Stomach smooth muscle (tissue), 2 donors: ENCODE results near the gene FBXW8.

Source experiments
- H3K27ac ChIP-seq: one replicate; pipeline ENCODE4 v1.7.0; 2013; ENCODE audit warnings: mild to moderate bottlenecking, low read length, inconsistent platforms
- H3K27me3 ChIP-seq, 2 donors: one replicate each; pipeline ENCODE4 v1.7.0; 2013; ENCODE audit warnings: low read length in 2 of 2; ENCODE audit not compliant: insufficient read depth in 2 of 2, control insufficient read depth in 1 of 2
- H3K36me3 ChIP-seq, 2 donors: one replicate each; pipeline ENCODE4 v1.7.0; 2013; ENCODE audit warnings: low read length in 2 of 2; ENCODE audit not compliant: control insufficient read depth in 2 of 2, insufficient read depth in 2 of 2
- H3K4me1 ChIP-seq: one replicate; pipeline ENCODE4 v1.7.0; 2013; ENCODE audit warnings: low read length; ENCODE audit not compliant: control insufficient read depth, insufficient read depth
- H3K4me3 ChIP-seq, 2 donors: one replicate each; pipeline ENCODE4 v1.7.0; 2013; ENCODE audit warnings: low read length in 2 of 2
- H3K9ac ChIP-seq, 2 donors: one replicate each; pipeline ENCODE4 v1.7.0; 2013; ENCODE audit warnings: low read length in 2 of 2, mild to moderate bottlenecking in 1 of 2
- H3K9me3 ChIP-seq, 2 donors: one replicate each; pipeline ENCODE4 v1.7.0; 2013; ENCODE audit warnings: low read length in 2 of 2; ENCODE audit not compliant: control insufficient read depth in 2 of 2
- donor health status: healthy.
- donor health status: Pancreatic carcinoma.

The FBXW8 gene

DNA sequence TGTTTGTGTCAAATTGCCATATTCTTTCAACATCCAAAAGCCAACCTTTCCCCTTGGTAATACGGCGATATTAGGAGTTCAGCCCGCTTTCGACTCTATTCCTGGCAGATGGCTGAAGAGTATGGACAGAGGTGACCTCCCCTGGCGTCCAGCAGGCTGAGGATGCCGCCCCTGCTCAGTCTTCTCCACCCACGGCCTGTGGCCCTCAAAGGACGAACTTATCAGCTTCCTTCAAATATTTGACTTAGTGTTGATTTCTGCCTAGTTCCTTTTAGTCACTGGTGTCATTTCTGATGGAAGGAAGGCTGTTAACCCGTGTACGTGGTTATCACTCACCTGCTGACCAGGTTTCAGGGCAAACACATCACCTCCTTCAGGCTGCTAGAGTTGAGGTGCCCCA, 123.5 kb downstream of the FBXW8 start:
- peaks cover 15 to 30% of the 10 kb centered on the region in 2 donors for H3K27me3 ChIP-seq
- H3K4me1 ChIP-seq = peaks cover 20% of the 10 kb centered on the region
- no peaks in the 10 kb centered on the region for H3K9me3 ChIP-seq
- peaks cover 0 to 4% of the 10 kb centered on the region in 2 donors for H3K36me3 ChIP-seq
- no peak overlapping the region for H3K4me3 ChIP-seq
- no peak overlapping the region for H3K27ac ChIP-seq
- H3K9ac ChIP-seq = no peak overlapping the region

DNA sequence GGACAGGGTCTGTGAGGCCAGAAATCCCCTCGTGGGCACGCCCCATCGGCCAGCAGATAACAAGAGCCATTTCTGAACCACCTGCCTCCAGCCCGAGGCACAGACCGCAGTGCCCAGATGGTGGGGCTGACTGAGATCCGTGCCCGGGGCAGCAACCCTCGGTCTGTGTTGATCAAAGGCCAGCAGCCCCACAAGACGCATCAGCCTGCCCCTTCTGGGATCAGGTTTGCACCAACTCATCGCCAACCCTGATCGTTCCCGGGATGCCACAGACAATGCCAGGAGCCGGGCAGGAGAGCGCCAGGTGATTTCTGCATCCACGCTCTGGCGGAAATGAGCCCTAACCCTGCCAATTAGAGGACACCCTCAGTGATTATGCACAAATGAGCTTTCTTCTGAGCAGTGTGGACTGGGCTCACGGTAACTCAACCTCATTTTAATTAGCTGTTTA, 124.0 kb downstream of the FBXW8 start:
- Histone ChIP-seq H3K27me3 (peaks cover 15 to 30% of the 10 kb centered on the region in 2 donors), H3K4me1 (peaks cover 20% of the 10 kb centered on the region), H3K4me3 (no peak overlapping the region), H3K9ac (no peak overlapping the region), H3K36me3 (peaks cover 0 to 4% of the 10 kb centered on the region in 2 donors), H3K27ac (no peak overlapping the region), H3K9me3 (no peaks in the 10 kb centered on the region)

DNA sequence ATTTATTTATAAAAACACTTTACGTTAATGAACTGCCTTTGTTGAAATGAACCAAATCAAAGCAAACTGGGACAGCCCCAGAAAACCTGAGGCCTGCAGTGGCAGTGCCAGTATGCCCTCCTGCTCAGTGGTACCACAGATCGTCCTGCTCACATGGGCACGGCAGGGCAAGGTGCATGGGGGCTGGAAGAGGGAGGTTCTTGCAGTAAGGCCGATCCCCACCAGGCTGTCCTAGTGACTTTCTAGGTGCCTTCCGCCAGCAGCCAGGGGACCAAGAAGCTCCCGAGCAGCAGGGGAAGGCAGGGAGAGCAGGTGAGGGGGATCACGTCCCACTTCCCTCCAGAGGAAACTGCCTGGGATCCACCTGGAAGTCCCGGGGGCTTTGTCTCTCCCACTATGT, 124.5 kb downstream of the FBXW8 start:
- no peak overlapping the region for H3K9ac ChIP-seq
- H3K36me3 ChIP-seq = no peaks in the 10 kb centered on the region
- H3K9me3 ChIP-seq = no peaks in the 10 kb centered on the region
- no peak overlapping the region for H3K4me3 ChIP-seq
- peaks cover 15 to 30% of the 10 kb centered on the region in 2 donors for H3K27me3 ChIP-seq
- H3K27ac ChIP-seq = no peak overlapping the region
- peaks cover 17% of the 10 kb centered on the region for H3K4me1 ChIP-seq

DNA sequence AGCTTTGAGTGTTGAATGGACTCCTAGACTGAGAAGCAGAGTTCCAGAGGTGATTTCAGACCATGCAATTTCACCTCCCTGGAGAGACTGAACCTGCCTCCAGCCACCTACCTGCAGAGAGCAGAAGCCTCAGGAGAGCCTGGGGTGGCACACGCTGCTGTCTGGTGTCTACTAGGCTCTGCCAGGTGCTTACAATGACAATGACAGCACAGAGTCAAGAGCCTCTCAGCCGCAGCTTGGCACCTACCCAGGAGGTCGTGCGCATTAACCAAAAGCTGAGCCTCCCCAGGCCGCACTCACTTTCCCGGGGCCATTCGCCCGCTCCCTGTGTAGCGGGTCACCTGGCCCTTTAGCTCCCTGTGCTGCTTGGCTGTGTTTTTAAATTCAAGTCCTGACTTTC, 125.3 kb downstream of the FBXW8 start:
- no peaks in the 10 kb centered on the region for H3K36me3 ChIP-seq
- no peak overlapping the region for H3K4me3 ChIP-seq
- peaks cover 15 to 30% of the 10 kb centered on the region in 2 donors for H3K27me3 ChIP-seq
- no peaks in the 10 kb centered on the region for H3K9me3 ChIP-seq
- peaks cover 12% of the 10 kb centered on the region for H3K4me1 ChIP-seq
- H3K9ac ChIP-seq = no peak overlapping the region
- no peak overlapping the region for H3K27ac ChIP-seq

DNA sequence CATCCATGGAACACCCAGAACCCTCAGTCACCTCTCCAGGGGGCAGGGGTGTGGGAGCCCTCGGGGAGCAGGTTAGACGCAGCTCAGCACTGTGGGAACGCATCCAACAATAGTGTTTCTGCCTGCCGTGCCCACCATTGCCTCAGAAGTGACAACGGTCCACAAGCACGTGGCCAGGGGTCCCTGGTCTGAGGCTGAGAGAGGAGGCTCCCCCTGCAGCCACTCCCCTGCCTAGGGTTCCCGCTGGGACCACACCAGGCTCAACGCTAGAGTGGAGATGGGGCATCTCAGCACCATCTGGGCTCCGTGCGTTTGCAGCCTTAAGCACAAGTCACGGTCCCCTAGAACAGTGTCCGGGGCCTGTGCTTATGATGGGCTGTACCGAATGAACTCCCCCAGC, 125.8 kb downstream of the FBXW8 start:
- H3K9me3 ChIP-seq = no peaks in the 10 kb centered on the region
- no peaks in the 10 kb centered on the region for H3K36me3 ChIP-seq
- no peak overlapping the region for H3K9ac ChIP-seq
- no peak overlapping the region for H3K4me3 ChIP-seq
- H3K27me3 ChIP-seq = peaks cover 15 to 30% of the 10 kb centered on the region in 2 donors
- H3K4me1 ChIP-seq = peaks cover 12% of the 10 kb centered on the region
- H3K27ac ChIP-seq = no peak overlapping the region

DNA sequence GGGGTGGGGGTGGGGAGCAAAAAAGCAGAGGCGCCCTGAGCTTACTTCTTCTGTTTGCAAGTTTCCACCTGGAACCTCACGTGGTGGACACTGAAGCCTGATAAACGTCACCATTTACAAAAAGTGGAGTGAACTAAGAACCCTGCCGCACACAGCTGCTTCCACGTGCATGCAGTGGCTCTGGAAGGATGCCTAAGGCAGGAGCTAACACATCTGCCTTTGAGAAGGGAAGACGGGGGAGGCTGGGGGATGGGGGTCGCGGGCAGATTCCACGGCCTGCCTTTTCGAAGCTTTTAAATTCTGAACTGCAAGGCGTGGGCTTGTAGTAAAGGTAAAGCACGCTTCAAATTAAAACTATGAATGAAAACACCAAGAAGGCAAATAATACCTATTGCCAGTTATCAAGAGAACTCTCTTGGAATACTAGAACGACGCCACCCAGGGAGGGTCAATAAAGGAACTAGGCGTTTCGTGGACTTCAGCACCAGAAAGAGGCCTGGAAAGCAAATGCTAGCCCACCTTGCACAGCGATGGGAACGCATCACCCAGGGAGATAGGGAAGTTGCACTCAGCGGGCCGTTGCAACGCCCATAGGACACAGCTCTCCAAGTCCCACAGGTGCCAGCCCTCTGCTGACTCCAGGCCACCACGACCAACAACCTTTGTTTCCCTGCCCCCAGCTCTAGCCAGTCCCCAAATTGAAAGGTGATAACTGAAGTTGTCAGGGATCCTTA, 126.7 kb downstream of the FBXW8 start:
- Histone ChIP-seq H3K4me3 (no peak overlapping the region), H3K9ac (no peak overlapping the region), H3K9me3 (no peaks in the 10 kb centered on the region), H3K27ac (no peak overlapping the region), H3K36me3 (no peaks in the 10 kb centered on the region), H3K27me3 (peaks cover 15 to 30% of the 10 kb centered on the region in 2 donors), H3K4me1 (peaks cover 11% of the 10 kb centered on the region)

DNA sequence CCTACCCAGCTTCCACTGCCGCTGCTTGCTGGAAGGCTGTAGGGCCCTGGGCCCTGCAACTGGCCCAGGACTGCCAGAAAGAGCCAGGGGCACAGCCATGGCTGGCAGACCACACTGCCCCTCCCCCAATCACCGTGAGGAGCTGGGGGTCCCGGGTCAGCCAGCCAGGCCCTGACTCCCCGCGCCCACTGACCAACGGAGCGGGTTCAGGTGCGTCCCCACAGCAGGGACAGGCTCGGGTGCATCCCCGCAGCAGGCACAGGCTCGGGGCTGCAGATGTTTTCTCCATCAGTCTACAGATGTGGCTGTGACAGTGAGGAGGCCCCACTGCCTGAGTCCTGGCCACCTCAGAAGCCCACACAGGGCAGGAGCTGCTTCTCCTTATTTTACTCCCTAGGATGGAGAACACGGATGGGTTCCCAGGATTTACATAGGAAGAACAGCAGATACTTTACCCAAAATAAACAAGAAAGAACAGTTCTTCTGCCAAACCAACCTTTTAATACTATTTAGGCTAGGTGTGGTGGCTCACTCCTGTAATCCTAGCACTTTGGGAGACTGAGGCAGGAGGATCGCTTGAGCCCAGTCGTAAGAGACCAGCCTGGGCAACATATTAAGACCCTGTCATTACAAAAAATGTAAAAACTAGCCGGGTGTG, 127.4 kb downstream of the FBXW8 start:
- Histone ChIP-seq H3K9ac (no peak overlapping the region), H3K4me1 (peaks cover 4% of the 10 kb centered on the region), H3K36me3 (no peaks in the 10 kb centered on the region), H3K27me3 (peaks cover 15 to 25% of the 10 kb centered on the region in 2 donors), H3K27ac (no peak overlapping the region), H3K4me3 (no peak overlapping the region), H3K9me3 (no peaks in the 10 kb centered on the region)

DNA sequence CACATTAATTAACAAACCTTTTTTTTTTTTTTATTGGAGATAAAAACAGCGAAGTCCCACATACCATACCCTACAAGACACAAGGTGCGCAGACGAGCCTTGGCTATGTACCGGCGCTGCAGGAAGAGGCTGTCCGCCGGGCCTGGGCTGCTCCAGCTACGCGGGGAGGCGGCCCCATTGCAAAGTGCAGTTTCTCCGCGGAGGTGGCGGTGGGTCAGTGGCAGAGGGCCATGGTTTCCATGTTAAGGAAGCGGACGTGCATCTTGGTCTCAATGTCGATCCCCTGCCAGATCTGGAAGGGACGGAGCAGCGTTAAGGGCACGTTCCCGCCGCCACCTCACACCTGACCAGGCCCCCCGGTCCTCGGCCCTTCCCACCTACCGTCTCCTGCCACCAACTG, 128.2 kb downstream of the FBXW8 start:
- Histone ChIP-seq H3K4me1 (no peaks in the 10 kb centered on the region), H3K27ac (no peak overlapping the region), H3K27me3 (peaks cover 12 to 18% of the 10 kb centered on the region in 2 donors), H3K9ac (no peak overlapping the region), H3K4me3 (no peak overlapping the region), H3K36me3 (no peaks in the 10 kb centered on the region), H3K9me3 (no peaks in the 10 kb centered on the region)

DNA sequence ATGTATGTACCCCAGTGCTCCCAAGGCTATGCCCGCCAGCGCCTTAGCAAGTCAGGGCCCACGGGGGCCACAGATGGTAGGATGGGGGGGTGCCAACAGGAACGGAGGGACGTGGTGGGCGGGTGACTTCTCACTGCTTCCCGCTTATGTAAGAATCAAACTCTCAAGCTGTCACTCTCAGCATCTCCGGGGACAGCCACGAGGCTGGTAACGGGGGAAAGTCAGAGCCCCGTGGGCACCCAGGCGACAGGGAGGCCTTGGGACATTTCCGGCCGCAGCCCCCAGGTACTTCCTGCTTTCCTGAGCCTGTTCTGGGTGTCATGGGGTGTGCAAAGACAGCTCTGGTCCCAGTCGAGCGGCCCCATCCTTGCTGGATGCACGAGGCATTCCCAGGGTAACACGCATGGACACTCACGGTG, 129.2 kb downstream of the FBXW8 start:
- no peak overlapping the region for H3K9ac ChIP-seq

DNA sequence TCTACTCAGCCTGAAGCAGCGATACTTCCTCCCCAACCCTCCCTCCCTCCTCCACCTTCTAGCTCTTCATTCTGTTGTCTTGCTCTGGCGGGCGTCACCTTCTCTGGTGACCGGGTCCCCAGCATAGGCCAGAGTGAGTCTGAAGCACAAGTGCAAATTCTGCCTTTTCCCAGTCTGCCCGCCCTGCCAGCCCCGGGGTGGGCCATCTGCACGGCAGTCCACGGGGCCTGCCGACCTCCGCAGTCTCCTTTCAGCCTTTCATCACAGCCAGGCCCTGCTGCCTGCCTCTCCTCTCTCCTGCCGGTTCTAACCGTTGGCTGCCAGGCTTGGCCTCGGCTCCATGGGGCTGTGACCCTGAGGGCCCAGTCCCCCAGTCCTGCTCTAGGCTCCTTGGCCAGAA, 129.7 kb downstream of the FBXW8 start:
- Histone ChIP-seq H3K4me3 (no peak overlapping the region), H3K36me3 (no peaks in the 10 kb centered on the region), H3K27ac (no peak overlapping the region), H3K9me3 (no peaks in the 10 kb centered on the region), H3K27me3 (peaks cover 4 to 7% of the 10 kb centered on the region in 2 donors), H3K4me1 (no peaks in the 10 kb centered on the region), H3K9ac (no peak overlapping the region)

More for the DNA sequence above, 129.2 kb downstream of the FBXW8 start:
- no peaks in the 10 kb centered on the region for H3K36me3 ChIP-seq
- H3K27ac ChIP-seq = no peak overlapping the region
- H3K4me1 ChIP-seq = no peaks in the 10 kb centered on the region
- no peaks in the 10 kb centered on the region for H3K9me3 ChIP-seq
- no peak overlapping the region for H3K4me3 ChIP-seq
- peaks cover 7 to 9% of the 10 kb centered on the region in 2 donors for H3K27me3 ChIP-seq

DNA sequence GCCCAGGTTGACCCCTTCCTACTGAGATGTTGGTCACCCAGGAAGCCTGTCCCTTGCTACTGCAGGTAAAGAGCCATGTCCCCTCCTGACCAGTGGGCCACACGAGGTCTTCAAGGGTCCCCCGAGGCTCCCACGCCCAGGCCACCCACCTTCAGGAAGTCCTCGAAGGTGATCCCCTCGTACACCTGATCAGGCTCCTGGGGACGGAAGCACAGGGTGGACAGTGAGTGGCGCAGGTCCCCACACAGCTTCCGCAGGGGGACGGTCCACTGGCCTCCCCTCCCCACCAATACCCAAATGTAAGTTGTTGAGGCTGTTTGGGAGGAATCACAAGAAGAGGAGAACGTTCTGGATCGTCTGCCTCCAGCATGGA, 131.0 kb downstream of the FBXW8 start:
- H3K4me3 ChIP-seq = no peak overlapping the region
- H3K9me3 ChIP-seq = no peaks in the 10 kb centered on the region
- no peak overlapping the region for H3K27ac ChIP-seq
- H3K4me1 ChIP-seq = no peaks in the 10 kb centered on the region
- no peak overlapping the region for H3K9ac ChIP-seq
- no peaks in the 10 kb centered on the region for H3K36me3 ChIP-seq
- H3K27me3 ChIP-seq = peaks cover 2 to 3% of the 10 kb centered on the region in 2 donors
